RWPE1 (cell line): ENCODE measurements around the gene ZNF385A.

Experiments
- CTCF ChIA-PET: fragments of 350-600 bp; sonication (Branson Sonifier 250); formaldehyde crosslinking; extraction: SDS; loops from one replicate; lab custom pipeline; 2021; lab: Yijun Ruan, JAX
- POLR2A ChIA-PET: fragments of 400-600 bp; formaldehyde crosslinking; extraction: SDS; loops from one replicate; lab custom pipeline; 2020; ENCODE audit warnings: antibody characterized with exemption; ENCODE audit not compliant: low non-redundant PET; lab: Yijun Ruan, JAX
- DNase-seq: peaks from one replicate; pipeline ENCODE4 v3.0.0; 2012; ENCODE audit warnings: low spot score
- H3K27ac ChIP-seq: fragments of 450-650 bp; 2 replicates; pipeline ENCODE4 v1.5.1; 2017
- CTCF ChIP-seq: fragments of 450-650 bp; conservative IDR thresholded peaks from 2 replicates; pipeline ENCODE4 v1.5.1; 2017; ENCODE audit warnings: low read depth, mild to moderate bottlenecking

ZNF385A gene

GRCh38 chr12:54373649-54374561, 10.6 kb downstream of the ZNF385A start:
- DNase-seq: no peak
- no peak for TF ChIP-seq CTCF
- peak overlapping the region; percentile 86 for H3K27ac ChIP-seq
- CTCF ChIA-PET: interaction anchor here (0.6 to 1.2 kb wide), 3 partner anchors 25 to 117 kb away, joined by 3 read pairs; no protein-coding TSS in a partner anchor
- POLR2A ChIA-PET: interaction anchor here (0.6 kb wide), 1 partner anchor 8 kb away, joined by 3 read pairs; no protein-coding TSS in a partner anchor

GRCh38 chr12:54372113-54372806, 12.3 kb downstream of the ZNF385A start:
- ChIA-PET POLR2A (no interaction called here), CTCF (interaction anchor here (0.9 to 1.2 kb wide), 2 partner anchors 27 kb away, joined by 3 read pairs; no protein-coding TSS in a partner anchor)
- no peak for TF ChIP-seq CTCF
- H3K27ac ChIP-seq: peak overlapping the region; percentile 86
- no peak for DNase-seq

- H3K27ac ChIP-seq: peak overlapping the region; percentile 86
- POLR2A ChIA-PET: no interaction called here
- TF ChIP-seq CTCF: no peak
- CTCF ChIA-PET: interaction anchor here (0.8 to 1.0 kb wide), 3 partner anchors 28 to 75 kb away, joined by 3 to 5 read pairs (median 3); no protein-coding TSS in a partner anchor
- DNase-seq: no peak
Observed at GRCh38 chr12:54371328-54372112, 13.0 kb downstream of the ZNF385A start.

GRCh38 chr12:54370171-54370730, 14.3 kb downstream of the ZNF385A start:
- CTCF ChIA-PET: interaction anchor here (0.6 to 1.2 kb wide), 8 partner anchors 17 to 354 kb away, joined by 3 to 7 read pairs (median 4); no protein-coding TSS in a partner anchor

GRCh38 chr12:54369597-54370131, 14.9 kb downstream of the ZNF385A start:
- H3K27ac ChIP-seq: peak overlapping the region; percentile 86
- CTCF ChIA-PET: interaction anchor here (1.2 kb wide), 1 partner anchor 22 kb away, joined by 7 read pairs; no protein-coding TSS in a partner anchor
- DNase-seq: no peak
- TF ChIP-seq CTCF: no peak
- POLR2A ChIA-PET: no interaction called here

More at GRCh38 chr12:54370171-54370730, 14.3 kb downstream of the ZNF385A start:
- DNase-seq: peak; percentile 59
- POLR2A ChIA-PET: no interaction called here
- H3K27ac ChIP-seq: peak overlapping the region; percentile 86
- peak; percentile 72 for TF ChIP-seq CTCF
